Endothelial cell of umbilical vein (primary cell): Measurements from ENCODE around the gene SLC38A10. TPM values are rescaled to one million over a fixed set of nuclear protein-coding genes. Genes with fewer than 3 reads are reported as not detected.

ENCODE experiments used
- BruUV-seq: library from RNA; stranded (reverse); fragments of 400-500 nt; replicated peaks from 2 replicates; lab custom pipeline; 2021; lab: Mats Ljungman, UMichigan
- CTCF ChIA-PET: fragments of 300-600, 350-600 bp; sonication (Branson Sonifier 250); formaldehyde crosslinking; loops from one replicate; lab custom pipeline; 2021; ENCODE audit warnings: antibody characterized with exemption, inconsistent platforms; lab: Charles Lee
- POLR2A ChIA-PET: fragments of 300-600, 350-600 bp; sonication (Branson Sonifier 250); formaldehyde crosslinking; loops from one replicate; lab custom pipeline; 2021; ENCODE audit warnings: antibody characterized with exemption, inconsistent platforms; lab: Charles Lee
- DNase-seq: peaks from one replicate; pipeline ENCODE4 v3.0.0-alpha.2; 2011; ENCODE audit warnings: low read depth, low spot score
- FAIRE-seq: peaks from 2 replicates; lab custom pipeline; 2011; peaks lifted over from hg19 to GRCh38; lab: Jason Lieb, UNC
- H2AFZ ChIP-seq: 2 replicates; pipeline ENCODE4 v1.6.0; 2012; ENCODE audit warnings: low read depth, low read length, control low read depth, inconsistent platforms
- H3K27ac ChIP-seq: 2 replicates; pipeline ENCODE4 v1.5.1; 2011; ENCODE audit warnings: low read depth, mild to moderate bottlenecking, control low read depth, low read length, moderate library complexity; ENCODE audit not compliant: insufficient read depth
- H3K27me3 ChIP-seq, 2 experiments: 2 replicates each; pipeline versions ENCODE4 v1.6.0 to v1.6.1; 2011; ENCODE audit warnings: low read length in 2 of 2, mixed read lengths in 1 of 2; ENCODE audit not compliant: control insufficient read depth in 2 of 2, insufficient read depth in 2 of 2
- H3K36me3 ChIP-seq, 2 experiments: 2 replicates in 1 of 2; 3 replicates in 1 of 2; pipeline ENCODE4 v1.5.1; 2011; ENCODE audit warnings: low read length in 2 of 2, mild to moderate bottlenecking in 1 of 2, moderate library complexity in 1 of 2; ENCODE audit not compliant: control insufficient read depth in 2 of 2, insufficient read depth in 2 of 2; ENCODE audit errors: extremely low read depth in 1 of 2
- H3K4me1 ChIP-seq: 3 replicates; pipeline ENCODE4 v1.5.1; 2011; ENCODE audit warnings: mild to moderate bottlenecking, low read length; ENCODE audit not compliant: control insufficient read depth, insufficient read depth; ENCODE audit errors: extremely low read depth
- H3K4me2 ChIP-seq: 2 replicates; pipeline ENCODE4 v1.6.1; 2011; ENCODE audit warnings: low read length, control low read depth, mixed read lengths; ENCODE audit not compliant: insufficient read depth
- H3K4me3 ChIP-seq, 3 experiments: fragments of 200-600 bp in 1 of 3; sonication (generic), shearing (Covaris generic) in 1 of 3; replicated peaks in 1 of 3; 2 replicates each; pipeline ENCODE4 v1.5.1; 2011 to 2016; ENCODE audit warnings: control low read depth in 3 of 3, low read length in 3 of 3, mild to moderate bottlenecking in 2 of 3, inconsistent platforms in 1 of 3, low read depth in 1 of 3, moderate library complexity in 1 of 3; ENCODE audit not compliant: insufficient read depth in 1 of 3
- H3K79me2 ChIP-seq: 2 replicates; pipeline ENCODE4 v1.6.0; 2012; ENCODE audit warnings: low read length, inconsistent platforms; ENCODE audit not compliant: control insufficient read depth, insufficient read depth
- H3K9ac ChIP-seq: replicated peaks from 2 replicates; pipeline ENCODE3; 2011; ENCODE audit warnings: low read length, control low read depth; ENCODE audit not compliant: insufficient read depth; ENCODE audit errors: extremely low read depth
- H3K9me1 ChIP-seq: replicated peaks from 3 replicates; pipeline ENCODE4 v1.6.0; 2011; ENCODE audit warnings: mild to moderate bottlenecking, low read length; ENCODE audit not compliant: control insufficient read depth, insufficient read depth; ENCODE audit errors: extremely low read depth
- H3K9me3 ChIP-seq: replicated peaks from 2 replicates; pipeline ENCODE4 v1.5.1; 2012; ENCODE audit warnings: low read length, inconsistent platforms; ENCODE audit not compliant: control insufficient read depth, insufficient read depth
- H4K20me1 ChIP-seq: replicated peaks from 2 replicates; pipeline ENCODE3; 2011; ENCODE audit warnings: mild to moderate bottlenecking, low read length; ENCODE audit not compliant: control insufficient read depth, insufficient read depth; ENCODE audit errors: extremely low read depth
- CTCF ChIP-seq, 2 donors: IDR thresholded peaks; 1 replicate in 1 of 2; 2 replicates in 1 of 2; pipeline ENCODE4 v1.5.1; 2011; ENCODE audit warnings: low read length in 2 of 2, mild to moderate bottlenecking in 2 of 2, moderate library complexity in 2 of 2, control low read depth in 1 of 2, inconsistent platforms in 1 of 2, low read depth in 1 of 2; ENCODE audit not compliant: insufficient read depth in 1 of 2; ENCODE audit errors: extremely low read depth in 1 of 2
- EZH2 ChIP-seq: IDR thresholded peaks from 2 replicates; pipeline ENCODE4 v1.6.1; 2012; ENCODE audit warnings: borderline replicate concordance, low read depth, mild to moderate bottlenecking, moderate library complexity, low read length, inconsistent platforms; ENCODE audit not compliant: severe bottlenecking
- FOS ChIP-seq: IDR thresholded peaks from 2 replicates; pipeline ENCODE4 v1.6.1; 2011; ENCODE audit warnings: mild to moderate bottlenecking, low read length, moderate library complexity, borderline replicate concordance; ENCODE audit not compliant: insufficient read depth
- GATA2 ChIP-seq: IDR thresholded peaks from 2 replicates; pipeline ENCODE4 v1.7.0; 2011; ENCODE audit warnings: low read depth, mild to moderate bottlenecking, moderate library complexity, mixed read lengths, low read length; ENCODE audit not compliant: insufficient read length, insufficient read depth
- JUN ChIP-seq: IDR thresholded peaks from 2 replicates; pipeline ENCODE4 v1.6.1; 2011; ENCODE audit warnings: borderline replicate concordance, low read depth; ENCODE audit not compliant: insufficient read length, insufficient read depth
- MYC ChIP-seq: IDR thresholded peaks from one replicate; pipeline ENCODE4 v1.6.1; 2011; ENCODE audit warnings: mild to moderate bottlenecking, low read depth, low read length
- POLR2A ChIP-seq: IDR thresholded peaks from 2 replicates; pipeline ENCODE4 v1.6.1; 2012; ENCODE audit warnings: low read depth, mild to moderate bottlenecking, control low read depth, low read length
- dilution Hi-C: fragments of 300-500 bp; cut with MboI; formaldehyde crosslinking; loops from one replicate; pipeline ENCODE4 v1.15.0; 2019; ENCODE audit warnings: low sequenced_read_pairs; ENCODE audit not compliant: extremely low pct_ligation_motif_present
- intact Hi-C: fragments of 100-400 bp; cut with micrococcal nuclease; formaldehyde crosslinking; loops from one replicate; pipeline ENCODE4 v1.10.0; 2022
- polyA plus RNA-seq, 4 experiments: library from polyadenylated mRNA; depleted of rRNA in 3 of 4; stranded (reverse) in 3 of 4; unstranded in 1 of 4; fragments of >200 nt; gene quantifications; 2 replicates each; pipeline versions ENCODE4 v1.2.1 to v1.2.3, GENCODE V29; 2011 to 2012; ENCODE audit warnings: missing spikeins in 1 of 4
- total RNA-seq: library from RNA; stranded (reverse); gene quantifications from 2 replicates; pipeline ENCODE4 v1.2.3, GENCODE V29; 2021
- TF ChIP-seq, protein P1 (sequence below): IDR thresholded peaks from 2 replicates; pipeline ENCODE4 v1.6.1; 2011; ENCODE audit not compliant: insufficient read depth, insufficient read length

Gene SLC38A10
- total and polyA plus RNA-seq, 2 donors (not counting 3 experiments of a cell fraction or from before 2014, with no cell fraction given) = 72.7 to 113 TPM

- H3K4me3 ChIP-seq = no peak overlapping the region
- ChIA-PET POLR2A (no interaction called here), CTCF (no interaction called here)
- dilution Hi-C loops (no loop called here), intact Hi-C loops (no loop called here)
- H3K79me2 ChIP-seq = peaks cover 20% of the 10 kb centered on the region
- BruUV-seq = no TSS peak
- no peaks in the 10 kb centered on the region for H3K9me3 ChIP-seq
- no peaks in the 10 kb centered on the region for H3K27me3 ChIP-seq
- no peak for TF ChIP-seq EZH2
- no peak for TF ChIP-seq CTCF (IDR thresholded peaks at IDR 0.05; ENCODE audit: extremely low read depth in 1 of 2, insufficient read depth in 1 of 2, low read depth in 1 of 2, low read length in 2 of 2)
- no peak for TF ChIP-seq POLR2A
- no peak for TF ChIP-seq MYC
- TF ChIP-seq GATA2 = no peak
- TF ChIP-seq, protein P1, sequence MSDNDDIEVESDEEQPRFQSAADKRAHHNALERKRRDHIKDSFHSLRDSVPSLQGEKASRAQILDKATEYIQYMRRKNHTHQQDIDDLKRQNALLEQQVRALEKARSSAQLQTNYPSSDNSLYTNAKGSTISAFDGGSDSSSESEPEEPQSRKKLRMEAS = no peak
- TF ChIP-seq FOS = no peak
- TF ChIP-seq JUN = no peak
- H3K4me1 ChIP-seq = peaks cover 6% of the 10 kb centered on the region
- H3K9me1 ChIP-seq = no peaks in the 10 kb centered on the region
- no peak for DNase-seq
- peaks cover 0 to 26% of the 10 kb centered on the region in 2 experiments for H3K36me3 ChIP-seq
- no peak overlapping the region for H3K4me2 ChIP-seq
- no peak overlapping the region for H2AFZ ChIP-seq
- no peak overlapping the region for H3K9ac ChIP-seq
- no peak for FAIRE-seq
- no peak overlapping the region for H3K27ac ChIP-seq
- no peaks in the 10 kb centered on the region for H4K20me1 ChIP-seq
Observed at GRCh38 chr17:81235822-81236740, 59.0 kb downstream of the SLC38A10 start.
